ENCODE data around the gene CHI3L1.

Gene CHI3L1

DNA sequence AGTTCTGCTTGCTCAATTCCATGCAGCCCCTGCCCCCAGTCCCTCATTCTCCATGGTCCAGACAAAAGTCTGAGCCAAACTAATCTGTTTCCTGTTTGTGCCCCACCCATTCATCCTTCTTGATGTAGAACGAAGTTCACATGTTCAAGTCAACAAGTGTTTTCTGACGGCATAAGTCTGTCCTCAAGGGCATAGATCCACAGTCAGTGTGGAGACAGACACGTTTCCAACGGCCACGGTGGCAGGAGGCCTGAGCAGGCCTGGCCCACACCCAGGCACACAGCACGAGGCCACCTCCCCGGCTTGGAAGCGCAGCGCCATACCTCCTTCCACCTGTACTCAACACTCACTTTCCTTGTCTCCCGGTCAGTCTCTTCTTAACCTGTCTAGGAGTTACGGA, 42.9 kb downstream of the CHI3L1 start:
- H3K4me3 ChIP-seq (ENCODE audit: control insufficient read depth, low read depth, low read length): no peak overlapping the region
- TF ChIP-seq, protein P1, sequence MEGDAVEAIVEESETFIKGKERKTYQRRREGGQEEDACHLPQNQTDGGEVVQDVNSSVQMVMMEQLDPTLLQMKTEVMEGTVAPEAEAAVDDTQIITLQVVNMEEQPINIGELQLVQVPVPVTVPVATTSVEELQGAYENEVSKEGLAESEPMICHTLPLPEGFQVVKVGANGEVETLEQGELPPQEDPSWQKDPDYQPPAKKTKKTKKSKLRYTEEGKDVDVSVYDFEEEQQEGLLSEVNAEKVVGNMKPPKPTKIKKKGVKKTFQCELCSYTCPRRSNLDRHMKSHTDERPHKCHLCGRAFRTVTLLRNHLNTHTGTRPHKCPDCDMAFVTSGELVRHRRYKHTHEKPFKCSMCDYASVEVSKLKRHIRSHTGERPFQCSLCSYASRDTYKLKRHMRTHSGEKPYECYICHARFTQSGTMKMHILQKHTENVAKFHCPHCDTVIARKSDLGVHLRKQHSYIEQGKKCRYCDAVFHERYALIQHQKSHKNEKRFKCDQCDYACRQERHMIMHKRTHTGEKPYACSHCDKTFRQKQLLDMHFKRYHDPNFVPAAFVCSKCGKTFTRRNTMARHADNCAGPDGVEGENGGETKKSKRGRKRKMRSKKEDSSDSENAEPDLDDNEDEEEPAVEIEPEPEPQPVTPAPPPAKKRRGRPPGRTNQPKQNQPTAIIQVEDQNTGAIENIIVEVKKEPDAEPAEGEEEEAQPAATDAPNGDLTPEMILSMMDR (conservative IDR thresholded peaks at IDR 0.05; ENCODE audit: control insufficient read depth, insufficient read depth, low read depth, low read length): no peak
- no peak for DNase-seq (ENCODE audit: low read depth)

DNA sequence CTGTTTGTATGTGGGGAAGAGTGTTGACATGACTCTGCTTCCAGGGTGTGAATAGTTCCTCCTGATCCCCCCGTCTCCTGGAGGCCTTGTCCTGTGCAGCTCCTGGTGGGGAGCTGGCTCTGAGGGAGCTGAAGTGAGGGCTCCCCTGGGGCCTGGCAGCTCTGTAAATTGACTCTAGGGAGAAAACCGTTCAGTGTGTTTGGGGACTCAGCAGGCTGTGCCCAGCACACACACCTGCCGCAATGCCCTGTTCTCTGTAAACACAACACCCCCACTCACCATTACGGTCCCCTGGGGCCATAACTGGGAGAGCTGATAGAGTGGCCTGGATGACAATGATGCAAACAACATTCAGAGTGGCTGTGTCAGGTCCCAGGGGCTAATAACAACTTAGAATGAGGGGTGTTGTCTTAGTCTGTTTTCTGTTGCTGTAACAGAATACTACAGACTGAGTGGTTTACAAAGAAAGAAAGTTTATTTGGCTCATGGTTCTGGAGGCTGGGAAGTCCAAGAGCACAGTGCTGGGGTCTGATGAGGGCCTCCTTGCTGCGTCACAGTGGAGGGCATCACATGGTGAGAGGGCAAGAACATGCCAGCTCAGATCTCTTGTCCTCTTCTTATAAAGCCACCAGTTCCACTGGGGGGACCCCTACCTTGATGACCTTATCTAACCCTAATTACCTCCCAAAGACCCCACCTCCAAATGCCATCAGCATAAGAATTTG, 43.7 kb downstream of the CHI3L1 start:
- TF ChIP-seq, protein P1 (conservative IDR thresholded peaks at IDR 0.05; ENCODE audit: control insufficient read depth, insufficient read depth, low read depth, low read length): no peak
- no peak for DNase-seq (ENCODE audit: low read depth)
- no peak overlapping the region for H3K4me3 ChIP-seq (ENCODE audit: control insufficient read depth, low read depth, low read length)

DNA sequence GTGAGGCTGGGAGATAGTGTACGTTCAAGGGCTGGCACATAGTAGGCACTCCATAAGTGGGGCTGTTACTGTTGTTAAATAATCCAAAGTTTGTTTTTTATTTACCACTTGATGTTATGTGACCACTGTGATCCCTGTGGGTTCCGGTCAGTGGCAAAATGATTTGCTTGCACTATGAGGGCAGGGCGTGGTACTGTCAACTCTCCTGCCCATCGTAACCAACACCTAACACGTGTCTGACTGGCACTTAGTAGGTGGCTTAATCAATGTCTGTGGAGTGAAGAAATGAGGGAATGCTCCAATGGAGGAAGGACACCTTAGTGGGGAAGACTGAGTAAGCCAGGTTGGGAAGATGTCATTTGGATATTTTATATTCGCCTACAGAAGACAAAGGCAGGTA, 44.4 kb downstream of the CHI3L1 start:
- H3K4me3 ChIP-seq (ENCODE audit: control insufficient read depth, low read depth, low read length): no peak overlapping the region
- TF ChIP-seq, protein P1 (conservative IDR thresholded peaks at IDR 0.05; ENCODE audit: control insufficient read depth, insufficient read depth, low read depth, low read length): no peak
- no peak for DNase-seq (ENCODE audit: low read depth)

DNA sequence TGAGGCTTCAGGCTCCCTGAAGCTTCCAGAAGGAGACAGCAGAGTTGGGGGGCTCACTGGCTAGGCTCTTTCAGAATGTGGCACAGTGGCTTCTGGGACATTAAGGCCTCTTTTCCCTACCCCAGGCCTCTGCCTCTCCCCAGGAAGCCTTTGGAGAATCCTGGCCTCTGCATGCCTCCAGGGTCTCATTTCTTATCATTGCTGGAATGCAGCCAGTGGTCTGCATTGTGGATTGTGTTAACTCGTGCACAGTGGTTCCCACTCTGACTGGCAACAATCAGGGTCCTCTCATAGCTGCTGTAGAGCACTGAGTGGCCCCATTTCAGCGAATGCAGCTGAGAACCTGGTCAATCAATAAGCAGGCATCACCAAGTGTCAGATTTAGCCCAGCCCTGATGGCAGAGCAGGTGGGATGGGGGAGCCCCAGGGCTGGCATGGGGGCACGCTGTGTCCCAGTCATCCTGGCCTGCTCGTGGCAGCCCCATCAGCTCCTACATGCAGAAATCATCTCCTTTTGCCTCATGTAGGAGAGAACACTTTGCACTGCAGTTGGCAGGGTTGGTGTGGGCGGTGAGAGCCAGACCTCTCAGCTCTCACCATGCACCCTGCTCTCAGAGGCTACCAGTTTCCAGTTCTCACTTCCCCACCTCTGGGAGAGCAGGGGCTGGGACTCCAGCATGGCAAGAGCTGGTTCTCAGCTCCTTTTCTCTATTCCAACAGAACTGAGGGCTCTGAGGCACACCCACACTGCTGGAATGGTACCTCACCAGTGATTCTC, 45.6 kb downstream of the CHI3L1 start:
- TF ChIP-seq, protein P1 (conservative IDR thresholded peaks at IDR 0.05; ENCODE audit: control insufficient read depth, insufficient read depth, low read depth, low read length): no peak
- H3K4me3 ChIP-seq (ENCODE audit: control insufficient read depth, low read depth, low read length): no peak overlapping the region
- no peak for DNase-seq (ENCODE audit: low read depth)

DNA sequence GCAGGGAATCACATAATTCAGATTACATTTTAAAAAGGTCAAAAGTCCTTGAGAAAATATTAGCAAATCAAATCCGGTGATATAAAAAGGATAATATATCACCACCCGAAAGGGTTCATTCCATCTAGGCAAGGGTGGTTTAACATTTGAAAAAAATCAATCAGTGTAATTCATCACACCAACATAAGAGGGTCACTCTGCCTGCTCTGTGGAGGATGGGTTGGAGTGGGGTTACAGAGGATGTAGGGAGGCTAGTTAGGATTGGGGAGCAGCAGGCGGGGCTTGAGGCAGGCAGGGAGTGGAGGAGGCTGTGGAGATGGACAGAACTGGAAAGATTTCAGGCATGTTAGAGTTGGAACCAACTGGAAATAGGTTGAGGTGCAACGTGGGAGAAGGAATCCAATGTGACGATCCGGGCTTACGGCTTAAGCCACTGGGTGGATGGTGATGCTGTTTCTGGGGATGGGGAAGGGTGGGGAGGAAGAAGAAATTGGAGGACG, 46.5 kb downstream of the CHI3L1 start:
- no peak overlapping the region for H3K4me3 ChIP-seq (ENCODE audit: control insufficient read depth, low read depth, low read length)
- no peak for DNase-seq (ENCODE audit: low read depth)
- TF ChIP-seq, protein P1 (conservative IDR thresholded peaks at IDR 0.05; ENCODE audit: control insufficient read depth, insufficient read depth, low read depth, low read length): no peak

DNA sequence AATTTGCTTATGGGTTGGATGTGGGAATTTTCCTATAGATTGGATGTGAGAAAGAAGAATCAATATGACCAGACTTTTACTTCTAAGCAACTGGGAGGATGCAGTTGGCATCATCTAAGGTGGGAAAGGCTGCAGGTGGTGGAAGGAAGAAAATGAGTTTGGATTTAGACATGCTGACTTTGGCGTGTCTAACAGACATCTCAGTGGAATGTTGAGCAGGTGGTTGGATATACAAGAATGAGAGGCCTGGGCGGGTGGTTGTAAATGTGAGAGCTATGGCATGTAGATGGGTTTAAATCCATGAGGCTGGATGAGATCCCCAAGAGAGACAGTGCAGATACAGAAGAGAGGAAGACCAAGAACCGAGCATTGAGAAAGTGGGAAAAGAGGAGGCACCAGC, 48.4 kb downstream of the CHI3L1 start:
- TF ChIP-seq, protein P1 (conservative IDR thresholded peaks at IDR 0.05; ENCODE audit: control insufficient read depth, insufficient read depth, low read depth, low read length): no peak
- no peak for DNase-seq (ENCODE audit: low read depth)
- H3K4me3 ChIP-seq (ENCODE audit: control insufficient read depth, low read depth, low read length): no peak overlapping the region
